ENCODE data around the gene MAU2.

DNA sequence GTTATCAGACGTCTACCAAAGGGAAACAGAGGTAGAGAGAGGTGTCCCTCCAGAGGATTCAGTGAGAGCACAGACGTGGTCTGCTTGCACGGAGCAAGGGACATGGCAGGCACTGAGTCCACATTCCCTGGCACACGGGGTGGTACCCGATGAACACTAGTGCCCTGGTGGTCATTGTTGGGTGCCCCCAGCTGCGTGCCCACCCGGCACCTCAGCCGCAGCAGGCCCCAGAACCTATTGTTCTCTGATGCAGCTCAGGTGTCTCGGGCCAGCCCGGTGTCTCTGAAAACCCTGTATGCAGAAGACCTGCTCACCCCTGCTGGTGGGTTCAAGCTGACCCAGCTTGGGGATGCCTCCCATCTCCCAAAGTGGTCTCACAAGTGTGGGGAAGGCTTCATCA, 12.3 kb upstream of the MAU2 start:
- TF ChIP-seq NFIC (IDR thresholded peaks at IDR 0.05) (no peak), YY1 (IDR thresholded peaks at IDR 0.05; ENCODE audit: low read depth) (no peak), CREB1 (IDR thresholded peaks at IDR 0.05; ENCODE audit: low read depth) (no peak), CEBPB (IDR thresholded peaks at IDR 0.05) (no peak), RAD21 (IDR thresholded peaks at IDR 0.05; ENCODE audit: low read depth) (no peak), EP300 (IDR thresholded peaks at IDR 0.05; ENCODE audit: borderline replicate concordance) (no peak), TEAD4 (IDR thresholded peaks at IDR 0.05) (no peak), TAF1 (IDR thresholded peaks at IDR 0.05; ENCODE audit: low read depth) (no peak), FOXM1 (IDR thresholded peaks at IDR 0.05; ENCODE audit: borderline replicate concordance, low read depth) (no peak), ZBTB7A (IDR thresholded peaks at IDR 0.05; ENCODE audit: low read depth) (no peak)
- TF ChIP-seq, protein P1, sequence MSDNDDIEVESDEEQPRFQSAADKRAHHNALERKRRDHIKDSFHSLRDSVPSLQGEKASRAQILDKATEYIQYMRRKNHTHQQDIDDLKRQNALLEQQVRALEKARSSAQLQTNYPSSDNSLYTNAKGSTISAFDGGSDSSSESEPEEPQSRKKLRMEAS (IDR thresholded peaks at IDR 0.05): no peak
- TF ChIP-seq, protein P2, sequence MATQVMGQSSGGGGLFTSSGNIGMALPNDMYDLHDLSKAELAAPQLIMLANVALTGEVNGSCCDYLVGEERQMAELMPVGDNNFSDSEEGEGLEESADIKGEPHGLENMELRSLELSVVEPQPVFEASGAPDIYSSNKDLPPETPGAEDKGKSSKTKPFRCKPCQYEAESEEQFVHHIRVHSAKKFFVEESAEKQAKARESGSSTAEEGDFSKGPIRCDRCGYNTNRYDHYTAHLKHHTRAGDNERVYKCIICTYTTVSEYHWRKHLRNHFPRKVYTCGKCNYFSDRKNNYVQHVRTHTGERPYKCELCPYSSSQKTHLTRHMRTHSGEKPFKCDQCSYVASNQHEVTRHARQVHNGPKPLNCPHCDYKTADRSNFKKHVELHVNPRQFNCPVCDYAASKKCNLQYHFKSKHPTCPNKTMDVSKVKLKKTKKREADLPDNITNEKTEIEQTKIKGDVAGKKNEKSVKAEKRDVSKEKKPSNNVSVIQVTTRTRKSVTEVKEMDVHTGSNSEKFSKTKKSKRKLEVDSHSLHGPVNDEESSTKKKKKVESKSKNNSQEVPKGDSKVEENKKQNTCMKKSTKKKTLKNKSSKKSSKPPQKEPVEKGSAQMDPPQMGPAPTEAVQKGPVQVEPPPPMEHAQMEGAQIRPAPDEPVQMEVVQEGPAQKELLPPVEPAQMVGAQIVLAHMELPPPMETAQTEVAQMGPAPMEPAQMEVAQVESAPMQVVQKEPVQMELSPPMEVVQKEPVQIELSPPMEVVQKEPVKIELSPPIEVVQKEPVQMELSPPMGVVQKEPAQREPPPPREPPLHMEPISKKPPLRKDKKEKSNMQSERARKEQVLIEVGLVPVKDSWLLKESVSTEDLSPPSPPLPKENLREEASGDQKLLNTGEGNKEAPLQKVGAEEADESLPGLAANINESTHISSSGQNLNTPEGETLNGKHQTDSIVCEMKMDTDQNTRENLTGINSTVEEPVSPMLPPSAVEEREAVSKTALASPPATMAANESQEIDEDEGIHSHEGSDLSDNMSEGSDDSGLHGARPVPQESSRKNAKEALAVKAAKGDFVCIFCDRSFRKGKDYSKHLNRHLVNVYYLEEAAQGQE (IDR thresholded peaks at IDR 0.05; ENCODE audit: low read depth): no peak

All from Ishikawa (cell line).